LNCaP clone FGC (cell line): Measurements from ENCODE around the gene CMKLR1.

ENCODE experiments used
- DNase-seq: peaks from one replicate; pipeline ENCODE4 v3.0.0-alpha.2; 2011; ENCODE audit warnings: low read depth
- H3K4me3 ChIP-seq: 2 replicates; pipeline ENCODE4 v1.5.1; 2011; ENCODE audit warnings: mild to moderate bottlenecking, low read depth, low read length, control low read depth
- TF ChIP-seq, protein P1 (sequence below): IDR thresholded peaks from 2 replicates; pipeline ENCODE4 v1.5.1; 2012; ENCODE audit warnings: mild to moderate bottlenecking; ENCODE audit not compliant: control insufficient read depth, insufficient read depth; ENCODE audit errors: extremely low read depth

CMKLR1 gene

GRCh38 chr12:108241986-108242703 lies 97.0 kb downstream of the CMKLR1 start:
- no peak overlapping the region for H3K4me3 ChIP-seq

GRCh38 chr12:108240928-108241327 lies 98.2 kb downstream of the CMKLR1 start:
- TF ChIP-seq, protein P1, sequence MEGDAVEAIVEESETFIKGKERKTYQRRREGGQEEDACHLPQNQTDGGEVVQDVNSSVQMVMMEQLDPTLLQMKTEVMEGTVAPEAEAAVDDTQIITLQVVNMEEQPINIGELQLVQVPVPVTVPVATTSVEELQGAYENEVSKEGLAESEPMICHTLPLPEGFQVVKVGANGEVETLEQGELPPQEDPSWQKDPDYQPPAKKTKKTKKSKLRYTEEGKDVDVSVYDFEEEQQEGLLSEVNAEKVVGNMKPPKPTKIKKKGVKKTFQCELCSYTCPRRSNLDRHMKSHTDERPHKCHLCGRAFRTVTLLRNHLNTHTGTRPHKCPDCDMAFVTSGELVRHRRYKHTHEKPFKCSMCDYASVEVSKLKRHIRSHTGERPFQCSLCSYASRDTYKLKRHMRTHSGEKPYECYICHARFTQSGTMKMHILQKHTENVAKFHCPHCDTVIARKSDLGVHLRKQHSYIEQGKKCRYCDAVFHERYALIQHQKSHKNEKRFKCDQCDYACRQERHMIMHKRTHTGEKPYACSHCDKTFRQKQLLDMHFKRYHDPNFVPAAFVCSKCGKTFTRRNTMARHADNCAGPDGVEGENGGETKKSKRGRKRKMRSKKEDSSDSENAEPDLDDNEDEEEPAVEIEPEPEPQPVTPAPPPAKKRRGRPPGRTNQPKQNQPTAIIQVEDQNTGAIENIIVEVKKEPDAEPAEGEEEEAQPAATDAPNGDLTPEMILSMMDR = no peak
- no peak overlapping the region for H3K4me3 ChIP-seq
- DNase-seq = no peak

More at GRCh38 chr12:108241986-108242703, 97.0 kb downstream of the CMKLR1 start:
- no peak for DNase-seq
- TF ChIP-seq, protein P1 = no peak

- no peak for DNase-seq
- TF ChIP-seq, protein P1 = no peak
- no peak overlapping the region for H3K4me3 ChIP-seq
These were observed 98.9 kb downstream of the CMKLR1 start for GRCh38 chr12:108240027-108240785.

DNA sequence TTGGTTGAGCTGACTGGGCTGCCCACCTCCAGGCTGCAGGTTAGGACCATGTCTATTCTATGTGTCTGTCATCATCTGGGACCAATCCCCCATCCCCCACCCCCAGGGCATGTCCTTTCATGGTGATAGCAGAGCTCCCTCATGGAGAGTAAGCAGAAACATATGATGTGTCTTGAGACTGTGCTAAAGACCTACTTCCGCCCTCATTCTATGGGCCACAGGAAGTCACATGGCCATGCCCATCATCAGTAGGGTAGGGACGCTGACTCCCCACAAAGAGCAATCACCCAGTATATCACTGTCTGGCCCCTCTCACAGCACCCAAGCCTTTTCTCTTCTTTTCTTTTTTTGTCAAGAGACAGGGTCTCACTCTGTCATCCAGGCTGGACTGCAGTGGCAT lies 99.7 kb downstream of the CMKLR1 start:
- DNase-seq = no peak
- TF ChIP-seq, protein P1 = no peak
- no peak overlapping the region for H3K4me3 ChIP-seq

DNA sequence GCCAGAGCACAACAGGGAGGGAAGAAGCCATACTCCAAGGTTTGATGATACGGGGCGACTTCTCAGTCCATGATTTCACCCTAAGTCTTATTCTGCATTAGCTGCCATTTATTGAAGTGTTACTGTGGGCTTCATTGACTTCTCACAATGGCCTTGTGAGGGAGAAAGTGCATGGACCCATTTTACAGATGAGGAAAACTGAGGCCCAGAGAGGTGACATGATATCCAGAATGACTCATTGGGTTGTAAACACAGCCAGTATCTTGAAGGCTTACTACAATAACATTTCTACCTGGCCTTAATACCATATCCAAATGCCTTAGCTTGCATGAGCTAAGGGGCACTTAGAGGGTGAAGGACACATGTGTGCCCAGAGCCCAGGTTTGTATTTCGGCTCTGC lies 100.6 kb downstream of the CMKLR1 start:
- TF ChIP-seq, protein P1 = no peak
- no peak overlapping the region for H3K4me3 ChIP-seq

More for the DNA sequence above, 100.6 kb downstream of the CMKLR1 start:
- no peak for DNase-seq
